WI38 (cell line): ENCODE data around the gene C19orf38.

Experiments
- H3K4me3 ChIP-seq: 2 replicates; pipeline ENCODE4 v1.5.1; 2011; ENCODE audit warnings: low read depth, mild to moderate bottlenecking, control low read depth, low read length
- CTCF ChIP-seq: IDR thresholded peaks from 2 replicates; pipeline ENCODE4 v1.5.1; 2012; ENCODE audit warnings: low read depth, mild to moderate bottlenecking, control low read depth, low read length

Gene C19orf38

GRCh38 chr19:10848230-10848856, at the start of gene C19orf38:
TSS of gene C19orf38 (plus strand) at chr19:10848415. CDS start at chr19:10848509, 94 bp downstream.
- H3K4me3 ChIP-seq = no peak within 1 kb of the TSS
- no peak for TF ChIP-seq CTCF

- TF ChIP-seq CTCF = no peak
- no peak overlapping the region for H3K4me3 ChIP-seq
Observed at GRCh38 chr19:10800488-10800887, 47.7 kb upstream of the C19orf38 start.

GRCh38 chr19:10802479-10802878, 45.7 kb upstream of the C19orf38 start:
- no peak for TF ChIP-seq CTCF
- H3K4me3 ChIP-seq = no peak overlapping the region

GRCh38 chr19:10803252-10803651, 45.0 kb upstream of the C19orf38 start:
- H3K4me3 ChIP-seq = no peak overlapping the region
- no peak for TF ChIP-seq CTCF

GRCh38 chr19:10805065-10805757, 43.0 kb upstream of the C19orf38 start:
- TF ChIP-seq CTCF = no peak
- no peak overlapping the region for H3K4me3 ChIP-seq

GRCh38 chr19:10805758-10806247, 42.4 kb upstream of the C19orf38 start:
- no peak overlapping the region for H3K4me3 ChIP-seq
- TF ChIP-seq CTCF = no peak

- H3K4me3 ChIP-seq = no peak overlapping the region
- TF ChIP-seq CTCF = no peak
Observed at GRCh38 chr19:10808937-10809649, 39.1 kb upstream of the C19orf38 start.
